Measurements from ENCODE around the gene DARS2.

DNA sequence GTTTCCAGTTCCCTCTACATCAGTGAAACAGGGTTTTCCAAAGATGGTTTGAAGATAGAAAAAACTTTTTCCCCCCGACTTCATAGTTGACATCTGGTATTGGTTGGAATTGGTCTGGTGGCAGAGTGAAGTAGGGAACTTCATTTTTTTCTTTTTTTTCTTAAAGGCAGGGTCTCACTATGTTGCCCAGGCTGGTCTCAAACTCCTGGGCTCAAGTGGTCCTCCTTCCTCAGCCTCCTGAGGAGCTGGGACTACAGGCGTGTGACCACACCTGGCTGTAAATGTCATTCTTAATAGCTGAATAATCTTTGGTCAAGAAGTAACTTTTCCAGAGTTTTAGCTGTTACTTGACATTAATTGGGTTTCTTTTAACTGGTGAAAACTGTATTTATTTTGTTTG lies 65.4 kb downstream of the DARS2 start:
- TF ChIP-seq CTCF (conservative IDR thresholded peaks at IDR 0.05; ENCODE audit: low read length) (no peak), EZH2phosphoT487 (IDR thresholded peaks at IDR 0.05; ENCODE audit: borderline replicate concordance) (no peak)

Data from Loucy (cell line).